H1 (cell line): ENCODE results near the gene MMAA.

ENCODE experiments used
- BACH1 ChIP-seq: IDR thresholded peaks from 2 replicates; pipeline ENCODE4 v1.6.1; 2012; ENCODE audit warnings: low read length, improper control_type of control experiment
- BRCA1 ChIP-seq: IDR thresholded peaks from 2 replicates; pipeline ENCODE4 v1.6.1; 2012; ENCODE audit warnings: low read depth, low read length, improper control_type of control experiment
- CTCF ChIP-seq, 3 experiments: IDR thresholded peaks; 1 replicate in 2 of 3; 2 replicates in 1 of 3; pipeline versions ENCODE4 v1.5.1 to v1.6.1; 2011; ENCODE audit warnings: low read length in 3 of 3, mild to moderate bottlenecking in 3 of 3, inconsistent platforms in 2 of 3, low read depth in 1 of 3, moderate library complexity in 1 of 3; ENCODE audit not compliant: insufficient read depth in 1 of 3; ENCODE audit errors: control extremely low read depth in 1 of 3
- EZH2 ChIP-seq: fragments of 200-600 bp; sonication (generic); IDR thresholded peaks from 2 replicates; pipeline ENCODE4 v1.7.1; 2012; ENCODE audit warnings: low read depth, mild to moderate bottlenecking, moderate library complexity, low read length, inconsistent platforms; ENCODE audit not compliant: severe bottlenecking
- GABPA ChIP-seq: IDR thresholded peaks from 2 replicates; pipeline ENCODE4 v1.6.1; 2011; ENCODE audit warnings: mild to moderate bottlenecking, low read length, moderate library complexity, borderline replicate concordance; ENCODE audit not compliant: insufficient read depth
- GTF2F1 ChIP-seq: IDR thresholded peaks from 2 replicates; pipeline ENCODE4 v1.6.1; 2012; ENCODE audit warnings: low read depth, low read length, improper control_type of control experiment, borderline replicate concordance
- MAFK ChIP-seq: IDR thresholded peaks from 2 replicates; pipeline ENCODE4 v1.6.1; 2012; ENCODE audit warnings: low read depth, mild to moderate bottlenecking, improper control_type of control experiment, low read length
- POLR2A ChIP-seq, 2 experiments: IDR thresholded peaks; 1 replicate in 1 of 2; 2 replicates in 1 of 2; pipeline ENCODE4 v1.6.1; 2011; ENCODE audit warnings: low read depth in 2 of 2, low read length in 2 of 2, mild to moderate bottlenecking in 2 of 2; ENCODE audit errors: control extremely low read depth in 1 of 2
- POLR2AphosphoS5 ChIP-seq: IDR thresholded peaks from 2 replicates; pipeline ENCODE4 v1.6.1; 2011; ENCODE audit warnings: low read depth, low read length
- RAD21 ChIP-seq, 2 experiments: IDR thresholded peaks in 1 of 2; conservative IDR thresholded peaks in 1 of 2; 2 replicates each; pipeline ENCODE4 v1.6.1; 2011; ENCODE audit warnings: low read depth in 2 of 2, low read length in 2 of 2, improper control_type of control experiment in 1 of 2, inconsistent platforms in 1 of 2, mild to moderate bottlenecking in 1 of 2, moderate library complexity in 1 of 2
- SIN3A ChIP-seq, 2 experiments: IDR thresholded peaks in 1 of 2; conservative IDR thresholded peaks in 1 of 2; 2 replicates each; pipeline ENCODE4 v1.6.1; 2011 to 2012; ENCODE audit warnings: low read length in 2 of 2, improper control_type of control experiment in 1 of 2, low read depth in 1 of 2, mild to moderate bottlenecking in 1 of 2
- SP2 ChIP-seq: IDR thresholded peaks from 2 replicates; pipeline ENCODE4 v1.6.1; 2012; ENCODE audit warnings: mild to moderate bottlenecking, low read length, inconsistent platforms
- TCF12 ChIP-seq: IDR thresholded peaks from 2 replicates; pipeline ENCODE4 v1.6.1; 2011; ENCODE audit warnings: low read depth, mild to moderate bottlenecking, low read length
- USF2 ChIP-seq: IDR thresholded peaks from 2 replicates; pipeline ENCODE4 v1.6.1; 2011; ENCODE audit warnings: low read length, improper control_type of control experiment

GRCh38 chr4:145698507-145698906, 79.3 kb downstream of the MMAA start:
- TF ChIP-seq BRCA1 (no peak), USF2 (no peak), CTCF (IDR thresholded peaks at IDR 0.05; ENCODE audit: control extremely low read depth in 1 of 3, insufficient read depth in 1 of 3, low read depth in 1 of 3, low read length in 3 of 3) (no peak), EZH2 (no peak), TCF12 (no peak), GTF2F1 (no peak), SIN3A (conservative IDR thresholded peaks at IDR 0.05 in 1 of 2, IDR thresholded peaks at IDR 0.05 in 1 of 2; ENCODE audit: low read depth in 1 of 2, low read length in 2 of 2) (no peak), MAFK (no peak), POLR2AphosphoS5 (no peak), SP2 (no peak), POLR2A (IDR thresholded peaks at IDR 0.05; ENCODE audit: control extremely low read depth in 1 of 2, low read depth in 2 of 2, low read length in 2 of 2) (no peak), BACH1 (no peak), GABPA (no peak), RAD21 (IDR thresholded peaks at IDR 0.05 in 1 of 2, conservative IDR thresholded peaks at IDR 0.05 in 1 of 2; ENCODE audit: low read depth in 2 of 2, low read length in 2 of 2) (no peak)
